Measurements from ENCODE around the gene FAR2.

Gene FAR2

DNA sequence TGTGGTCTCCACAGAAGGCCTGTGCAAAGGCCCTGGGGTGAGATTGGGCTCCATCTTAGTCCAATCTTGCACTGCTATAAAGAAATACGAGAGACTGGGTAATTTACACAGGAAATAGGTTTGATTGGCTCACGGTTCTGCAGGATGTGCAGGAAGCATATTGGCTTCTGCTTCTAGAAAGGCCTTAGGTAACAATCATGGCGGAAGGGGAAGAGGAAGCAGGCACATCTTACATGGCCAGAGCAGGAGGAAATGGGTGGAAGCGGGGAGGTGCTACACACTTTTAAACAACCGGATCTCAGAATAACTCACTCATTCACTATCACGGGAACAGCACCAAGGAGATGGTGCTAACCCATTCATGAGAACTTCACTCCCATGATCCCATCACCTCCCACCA lies 55.4 kb downstream of the FAR2 start:
- CTCF ChIA-PET = no interaction called here
- POLR2A ChIA-PET = no interaction called here
- TF ChIP-seq FOXA1 (IDR thresholded peaks at IDR 0.05) = no peak
- no peak for TF ChIP-seq L3MBTL2 (conservative IDR thresholded peaks at IDR 0.05)
- DNase-seq (ENCODE audit: extremely low spot score) = no peak

DNA sequence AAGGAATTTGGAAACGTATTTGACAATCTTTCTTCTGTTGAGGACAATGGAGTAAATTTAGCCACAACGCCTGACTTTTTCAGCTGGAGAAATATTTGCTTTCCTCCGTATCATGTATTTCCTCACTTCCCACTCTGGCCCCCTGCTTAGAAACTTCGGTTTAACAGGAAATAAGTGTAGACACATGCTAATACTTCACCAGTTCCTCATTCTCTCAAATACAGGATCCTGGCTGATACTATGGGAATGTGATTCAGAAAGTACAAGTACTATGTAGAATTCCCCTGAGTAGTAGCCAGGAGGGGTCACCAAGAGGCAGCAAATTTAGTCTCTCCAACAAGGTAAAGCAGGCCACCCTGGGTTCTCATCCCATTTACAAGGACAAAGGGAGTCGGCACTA lies 58.0 kb downstream of the FAR2 start:
- no peak for DNase-seq (ENCODE audit: extremely low spot score)
- no peak for TF ChIP-seq FOXK2 (IDR thresholded peaks at IDR 0.05)
- TF ChIP-seq SUZ12 (IDR thresholded peaks at IDR 0.05) = no peak
- no peak for TF ChIP-seq L3MBTL2 (conservative IDR thresholded peaks at IDR 0.05)
- no peak for TF ChIP-seq ZNF384 (IDR thresholded peaks at IDR 0.05)
- TF ChIP-seq ARNT (IDR thresholded peaks at IDR 0.05) = no peak
- TF ChIP-seq, protein P1, sequence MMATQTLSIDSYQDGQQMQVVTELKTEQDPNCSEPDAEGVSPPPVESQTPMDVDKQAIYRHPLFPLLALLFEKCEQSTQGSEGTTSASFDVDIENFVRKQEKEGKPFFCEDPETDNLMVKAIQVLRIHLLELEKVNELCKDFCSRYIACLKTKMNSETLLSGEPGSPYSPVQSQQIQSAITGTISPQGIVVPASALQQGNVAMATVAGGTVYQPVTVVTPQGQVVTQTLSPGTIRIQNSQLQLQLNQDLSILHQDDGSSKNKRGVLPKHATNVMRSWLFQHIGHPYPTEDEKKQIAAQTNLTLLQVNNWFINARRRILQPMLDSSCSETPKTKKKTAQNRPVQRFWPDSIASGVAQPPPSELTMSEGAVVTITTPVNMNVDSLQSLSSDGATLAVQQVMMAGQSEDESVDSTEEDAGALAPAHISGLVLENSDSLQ (IDR thresholded peaks at IDR 0.05) = no peak
- TF ChIP-seq LEF1 (IDR thresholded peaks at IDR 0.05; ENCODE audit: borderline replicate concordance) = no peak
- TF ChIP-seq ELF4 (IDR thresholded peaks at IDR 0.05) = no peak
- ChIA-PET CTCF (no interaction called here), POLR2A (no interaction called here)

DNA sequence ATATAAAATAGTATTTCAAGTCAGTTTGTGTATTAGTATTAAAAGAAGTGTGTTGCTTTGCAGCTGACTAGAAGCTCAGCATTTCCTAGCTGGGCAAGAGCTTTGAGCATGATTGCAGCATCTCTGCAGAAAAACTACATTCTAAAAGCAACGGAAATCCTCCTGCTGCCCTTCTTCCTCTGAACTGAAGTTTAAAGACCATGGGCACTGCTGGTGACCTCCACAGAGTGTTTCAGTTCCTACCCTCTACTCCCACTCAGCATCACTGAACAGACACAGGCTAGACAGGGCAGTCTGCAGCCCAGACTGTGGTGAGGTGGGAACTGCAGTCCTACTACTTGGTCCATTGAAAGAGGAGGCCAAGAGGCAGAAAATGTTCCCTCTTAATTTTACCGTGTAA lies 59.0 kb downstream of the FAR2 start:
- ChIA-PET POLR2A (no interaction called here), CTCF (no interaction called here)
- TF ChIP-seq CTBP1 (IDR thresholded peaks at IDR 0.05; ENCODE audit: borderline replicate concordance) (no peak), FOXK2 (IDR thresholded peaks at IDR 0.05) (no peak), SP1 (IDR thresholded peaks at IDR 0.05) (no peak), L3MBTL2 (conservative IDR thresholded peaks at IDR 0.05) (no peak), ARNT (IDR thresholded peaks at IDR 0.05) (no peak), NFRKB (IDR thresholded peaks at IDR 0.05) (no peak)
- DNase-seq (ENCODE audit: extremely low spot score) = no peak

DNA sequence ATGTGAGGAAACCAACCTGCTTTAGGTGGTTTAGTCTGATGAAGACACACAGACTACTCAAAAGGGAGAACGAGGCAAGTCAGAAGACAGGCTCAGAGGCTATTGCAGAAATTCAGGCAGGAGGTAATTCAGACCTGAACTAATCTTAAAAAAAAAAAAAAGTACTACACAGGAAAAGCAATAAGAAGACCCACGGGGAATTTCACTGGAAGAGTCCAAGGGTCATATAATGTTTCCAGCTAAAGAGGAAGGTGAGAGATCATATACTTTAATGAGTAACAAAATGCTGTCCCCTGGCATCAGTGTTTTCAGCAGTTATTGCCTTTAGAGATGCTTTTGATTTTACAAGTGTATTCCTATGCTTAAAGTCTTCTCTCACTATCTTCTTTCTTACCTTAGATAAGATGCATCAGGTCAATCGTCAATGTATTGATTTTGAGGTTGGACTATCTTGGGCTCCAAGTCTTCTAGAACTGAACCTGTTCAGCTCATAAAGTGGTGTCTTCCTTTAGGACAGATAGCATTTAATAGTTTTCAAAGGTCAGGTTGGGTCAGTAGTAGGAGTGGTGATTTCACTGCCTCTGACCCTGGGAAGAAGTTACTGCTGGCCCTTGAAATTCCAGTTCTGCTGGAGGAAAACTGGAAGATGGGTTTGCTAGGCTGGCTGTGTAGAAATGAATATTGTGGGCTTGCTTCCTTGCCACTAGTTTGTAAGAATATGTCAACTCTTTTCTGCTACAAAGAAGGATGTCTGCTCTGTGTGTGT lies 60.0 kb downstream of the FAR2 start:
- ChIA-PET CTCF (no interaction called here), POLR2A (no interaction called here)
- no peak for DNase-seq (ENCODE audit: extremely low spot score)
- TF ChIP-seq LEF1 (IDR thresholded peaks at IDR 0.05; ENCODE audit: borderline replicate concordance) (no peak), BHLHE40 (IDR thresholded peaks at IDR 0.05; ENCODE audit: borderline replicate concordance) (no peak), FOXM1 (IDR thresholded peaks at IDR 0.05; ENCODE audit: borderline replicate concordance) (no peak), ELF4 (IDR thresholded peaks at IDR 0.05) (no peak), FOXA1 (IDR thresholded peaks at IDR 0.05) (no peak)

DNA sequence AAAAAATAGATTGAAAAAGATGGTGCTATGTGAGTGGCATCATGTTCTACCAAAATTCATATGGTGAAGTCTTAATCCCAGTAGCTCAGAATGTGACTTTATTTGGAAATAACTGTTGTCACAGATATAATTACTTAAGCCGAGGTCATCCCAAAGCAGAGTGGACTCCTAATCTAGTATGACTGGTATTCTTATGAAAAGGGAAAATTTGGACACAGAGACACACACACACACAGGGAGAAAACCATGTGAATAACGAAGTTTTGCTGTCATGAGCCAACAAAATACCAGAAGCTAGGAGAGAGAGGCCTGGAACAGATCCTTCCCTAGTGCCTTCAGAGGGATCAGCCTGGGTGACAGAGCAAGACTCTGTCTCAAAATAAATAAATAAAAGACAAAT lies 62.6 kb downstream of the FAR2 start:
- no peak for DNase-seq (ENCODE audit: extremely low spot score)
- ChIA-PET POLR2A (no interaction called here), CTCF (no interaction called here)
- TF ChIP-seq NFRKB (IDR thresholded peaks at IDR 0.05) (no peak), FOXA1 (IDR thresholded peaks at IDR 0.05) (no peak), SUZ12 (IDR thresholded peaks at IDR 0.05) (no peak), FOXM1 (IDR thresholded peaks at IDR 0.05; ENCODE audit: borderline replicate concordance) (no peak), BHLHE40 (IDR thresholded peaks at IDR 0.05; ENCODE audit: borderline replicate concordance) (no peak), HDGF (IDR thresholded peaks at IDR 0.05; ENCODE audit: borderline replicate concordance) (no peak), ZNF384 (IDR thresholded peaks at IDR 0.05) (no peak), FOXK2 (IDR thresholded peaks at IDR 0.05) (no peak), TARDBP (IDR thresholded peaks at IDR 0.05) (no peak), SP1 (IDR thresholded peaks at IDR 0.05) (no peak), ELF4 (IDR thresholded peaks at IDR 0.05) (no peak), LEF1 (IDR thresholded peaks at IDR 0.05; ENCODE audit: borderline replicate concordance) (no peak), L3MBTL2 (conservative IDR thresholded peaks at IDR 0.05) (no peak), ARNT (IDR thresholded peaks at IDR 0.05) (no peak), CTBP1 (IDR thresholded peaks at IDR 0.05; ENCODE audit: borderline replicate concordance) (no peak)
- TF ChIP-seq, protein P1 (IDR thresholded peaks at IDR 0.05) = no peak

DNA sequence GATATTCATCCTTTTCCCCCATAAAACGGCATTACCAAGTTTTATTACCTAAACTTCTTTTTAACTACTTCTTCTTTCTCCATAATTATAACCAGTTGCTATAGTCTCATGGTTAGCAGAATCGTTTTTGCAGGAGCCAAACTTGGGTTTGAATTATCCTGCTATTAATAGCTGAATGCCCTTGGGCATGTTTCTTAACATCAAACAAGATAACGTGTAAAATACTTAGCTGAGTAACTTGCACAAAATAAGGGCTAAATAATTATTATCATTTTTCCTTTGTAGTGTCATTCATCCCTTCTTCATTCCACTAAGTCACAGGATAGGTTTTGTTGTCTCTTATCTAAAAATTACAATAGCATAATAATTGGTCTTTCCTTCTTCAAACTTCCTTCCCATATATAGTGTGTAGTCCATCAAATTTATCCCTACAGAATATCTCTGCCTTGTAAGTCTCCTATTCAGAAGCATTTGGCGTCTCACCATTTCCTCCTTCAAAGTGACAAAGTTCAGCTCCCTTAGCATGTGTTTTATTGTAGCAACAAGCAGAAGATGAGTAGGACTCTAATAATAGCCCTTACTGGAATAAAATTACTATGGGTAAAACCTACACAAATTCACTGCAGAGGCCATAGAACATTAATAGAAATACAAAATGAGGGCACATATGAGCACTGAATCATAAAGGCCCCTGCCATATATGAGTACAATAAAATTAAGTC lies 63.8 kb downstream of the FAR2 start:
- TF ChIP-seq LEF1 (IDR thresholded peaks at IDR 0.05; ENCODE audit: borderline replicate concordance) (no peak), NFRKB (IDR thresholded peaks at IDR 0.05) (no peak), CTBP1 (IDR thresholded peaks at IDR 0.05; ENCODE audit: borderline replicate concordance) (no peak), ZNF384 (IDR thresholded peaks at IDR 0.05) (no peak), FOXM1 (IDR thresholded peaks at IDR 0.05; ENCODE audit: borderline replicate concordance) (no peak), HDGF (IDR thresholded peaks at IDR 0.05; ENCODE audit: borderline replicate concordance) (no peak), FOXK2 (IDR thresholded peaks at IDR 0.05) (no peak)
- TF ChIP-seq, protein P1 (IDR thresholded peaks at IDR 0.05) = no peak

More for the DNA sequence above, 63.8 kb downstream of the FAR2 start:
- ChIA-PET POLR2A (no interaction called here), CTCF (interaction anchor here (0.6 to 0.7 kb wide), 2 partner anchors 486 to 1346 kb away, joined by 4 to 8 read pairs; no protein-coding TSS in a partner anchor)
- DNase-seq (ENCODE audit: extremely low spot score) = no peak

Measured in HEK293T (cell line).